ENCODE results near the gene COPG2.

COPG2 gene

GRCh38 chr7:130506358-130506757 lies 162.2 kb downstream of the COPG2 start:
- FAIRE-seq = no peak
- DNase-seq (ENCODE audit: insufficient read length, low spot score) = no peak
- TF ChIP-seq CTCF (IDR thresholded peaks at IDR 0.05; ENCODE audit: insufficient read depth, missing control alignments) = no peak

- DNase-seq (ENCODE audit: insufficient read length, low spot score) (no peak), FAIRE-seq (no peak)
- no peak for TF ChIP-seq CTCF (IDR thresholded peaks at IDR 0.05; ENCODE audit: insufficient read depth, missing control alignments)
Observed at GRCh38 chr7:130505753-130506152, 162.8 kb downstream of the COPG2 start.

GRCh38 chr7:130500910-130501309 lies 167.6 kb downstream of the COPG2 start:
- no peak for DNase-seq (ENCODE audit: insufficient read length, low spot score)
- FAIRE-seq = no peak
- TF ChIP-seq CTCF (IDR thresholded peaks at IDR 0.05; ENCODE audit: insufficient read depth, missing control alignments) = no peak

- no peak for DNase-seq (ENCODE audit: insufficient read length, low spot score)
- TF ChIP-seq CTCF (IDR thresholded peaks at IDR 0.05; ENCODE audit: insufficient read depth, missing control alignments) = no peak
- no peak for FAIRE-seq
Observed at GRCh38 chr7:130500463-130500862, 168.1 kb downstream of the COPG2 start.

DNA sequence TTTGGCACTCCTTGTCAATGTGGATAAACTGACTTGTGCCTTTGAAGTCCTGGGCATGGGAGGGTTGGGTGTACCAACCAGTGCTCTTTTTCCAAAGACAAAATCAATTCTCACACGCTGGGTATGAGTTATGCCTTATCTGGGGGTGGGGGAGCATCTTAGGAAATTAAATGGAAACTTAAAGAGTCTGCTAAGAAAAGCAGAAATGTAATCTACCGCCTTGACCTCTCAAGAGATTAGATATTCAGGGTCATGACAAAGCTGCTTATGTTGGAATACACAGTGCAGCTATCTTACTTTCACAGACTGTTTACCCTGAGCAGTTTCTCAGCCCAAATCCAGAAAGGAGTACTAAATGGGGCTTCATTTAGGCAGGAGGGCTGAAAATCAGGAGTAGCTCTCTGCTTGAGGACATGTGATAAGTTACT lies 174.1 kb downstream of the COPG2 start:
- DNase-seq (ENCODE audit: insufficient read length, low spot score) (no peak), FAIRE-seq (no peak)
- TF ChIP-seq CTCF (IDR thresholded peaks at IDR 0.05; ENCODE audit: insufficient read depth, missing control alignments) = no peak

- FAIRE-seq = no peak
- no peak for DNase-seq (ENCODE audit: insufficient read length, low spot score)
- TF ChIP-seq CTCF (IDR thresholded peaks at IDR 0.05; ENCODE audit: insufficient read depth, missing control alignments) = no peak
Observed at GRCh38 chr7:130493275-130493873, 175.2 kb downstream of the COPG2 start.

- DNase-seq (ENCODE audit: insufficient read length, low spot score) (no peak), FAIRE-seq (no peak)
- TF ChIP-seq CTCF (IDR thresholded peaks at IDR 0.05; ENCODE audit: insufficient read depth, missing control alignments) = no peak
Observed at GRCh38 chr7:130492523-130493274, 175.8 kb downstream of the COPG2 start.
